EH (cell line): ENCODE results near the gene POLR2E.
A peak's percentile ranks its signal among the peaks of the same experiment; 100 is the strongest.

Experiments used
- DNase-seq: peaks from one replicate; pipeline ENCODE4 v3.0.0-alpha.2; 2015; ENCODE audit warnings: low read depth

Gene POLR2E

GRCh38 chr19:1110809-1111640 is 15.8 kb upstream of the POLR2E start:
- peak; percentile 17 for DNase-seq

- DNase-seq: no peak
Observed at GRCh38 chr19:1109697-1110671, 14.8 kb upstream of the POLR2E start.

GRCh38 chr19:1109032-1109551 is 13.9 kb upstream of the POLR2E start:
- no peak for DNase-seq

GRCh38 chr19:1108291-1109031 is 13.3 kb upstream of the POLR2E start:
- no peak for DNase-seq

GRCh38 chr19:1107661-1108261 is 12.6 kb upstream of the POLR2E start:
- DNase-seq: no peak

- DNase-seq: peak; percentile 56
Observed at GRCh38 chr19:1106841-1107660, 11.9 kb upstream of the POLR2E start.

- DNase-seq: no peak
Observed at GRCh38 chr19:1105873-1106840, 11.0 kb upstream of the POLR2E start.

GRCh38 chr19:1105008-1105872 is 10.1 kb upstream of the POLR2E start:
- peak; percentile 58 for DNase-seq

GRCh38 chr19:1104311-1105007 is 9.3 kb upstream of the POLR2E start:
- peak; percentile 71 for DNase-seq

- DNase-seq: peak; percentile 99
Observed at GRCh38 chr19:1103708-1104310, 8.6 kb upstream of the POLR2E start, which contains the start of gene GPX4. Gene GPX4 (plus strand): TSS chr19:1103994. CDS start chr19:1104044, 50 bp downstream.

GRCh38 chr19:1103132-1103707 is 8.0 kb upstream of the POLR2E start:
- DNase-seq: peak; percentile 46

- DNase-seq: peak; percentile 100
Observed at GRCh38 chr19:1102407-1103131, 7.4 kb upstream of the POLR2E start.

GRCh38 chr19:1101337-1101698 is 6.1 kb upstream of the POLR2E start:
- no peak for DNase-seq

- peak; percentile 35 for DNase-seq
Observed at GRCh38 chr19:1098177-1099051, 3.2 kb upstream of the POLR2E start.

GRCh38 chr19:1097810-1098176 is 2.6 kb upstream of the POLR2E start:
- no peak for DNase-seq
